IMR-90 (cell line): ENCODE measurements around the gene ADD1. TPM values are rescaled to one million over a fixed set of nuclear protein-coding genes. Genes with fewer than 3 reads are reported as not detected.

Experiments
- ATAC-seq: fragments of 200-7000 bp; cut with Tn5 transposase; 2 replicates; pipeline ENCODE4 v1.9.1; 2020; ENCODE audit warnings: low read depth, mild to moderate bottlenecking, moderate library complexity
- BruUV-seq: library from RNA; stranded (reverse); fragments of 400-500 nt; replicated peaks from 2 replicates; lab custom pipeline; 2021; lab: Mats Ljungman, UMichigan
- CTCF ChIA-PET: fragments of 300-600 bp; formaldehyde crosslinking; extraction: SDS; loops from one replicate; lab custom pipeline; 2021; ENCODE audit warnings: antibody characterized with exemption; lab: Yijun Ruan, JAX
- POLR2A ChIA-PET: fragments of 300-600 bp; sonication (Branson Sonifier 250); formaldehyde crosslinking; loops from one replicate; lab custom pipeline; 2022; ENCODE audit warnings: antibody characterized with exemption; ENCODE audit not compliant: unreplicated experiment; lab: Charles Lee
- DNase-seq: peaks from one replicate; pipeline ENCODE4 v3.0.0; 2013
- H2AFZ ChIP-seq: replicated peaks from 2 replicates; pipeline ENCODE3; 2013; ENCODE audit warnings: low read length, mild to moderate bottlenecking; ENCODE audit not compliant: poor library complexity
- H2AK5ac ChIP-seq: 2 replicates; pipeline ENCODE4 v1.6.1; 2013; ENCODE audit warnings: low read depth, low read length, inconsistent platforms
- H2AK9ac ChIP-seq: replicated peaks from 2 replicates; pipeline ENCODE3; 2013; ENCODE audit warnings: mild to moderate bottlenecking, low read depth, low read length, moderate library complexity; ENCODE audit not compliant: poor library complexity
- H2BK120ac ChIP-seq: 2 replicates; pipeline ENCODE4 v1.6.1; 2013; ENCODE audit warnings: low read depth, low read length, inconsistent platforms
- H2BK15ac ChIP-seq: 3 replicates; pipeline ENCODE4 v1.6.1; 2013; ENCODE audit warnings: low read depth, low read length, inconsistent platforms
- H2BK20ac ChIP-seq: 2 replicates; pipeline ENCODE4 v1.6.1; 2013; ENCODE audit warnings: low read depth, mild to moderate bottlenecking, inconsistent platforms, low read length, moderate library complexity
- H2BK5ac ChIP-seq: 2 replicates; pipeline ENCODE4 v1.6.1; 2013; ENCODE audit warnings: mild to moderate bottlenecking, low read depth, low read length, inconsistent platforms; ENCODE audit not compliant: poor library complexity, severe bottlenecking
- H3K14ac ChIP-seq: replicated peaks from 2 replicates; pipeline ENCODE4 v1.6.1; 2013; ENCODE audit warnings: low read depth, low read length, inconsistent platforms
- H3K18ac ChIP-seq: 2 replicates; pipeline ENCODE4 v1.6.1; 2013; ENCODE audit warnings: low read depth, low read length, control low read depth
- H3K23ac ChIP-seq: 2 replicates; pipeline ENCODE4 v1.6.1; 2013; ENCODE audit warnings: low read depth, low read length, inconsistent platforms
- H3K27ac ChIP-seq: 2 replicates; pipeline ENCODE4 v1.5.1; 2013; ENCODE audit warnings: mild to moderate bottlenecking, control low read depth, low read length; ENCODE audit not compliant: insufficient read depth
- H3K27me3 ChIP-seq: 2 replicates; pipeline ENCODE4 v1.6.1; 2013; ENCODE audit warnings: low read length; ENCODE audit not compliant: control insufficient read depth, insufficient read depth
- H3K36me3 ChIP-seq: 2 replicates; pipeline ENCODE4 v1.6.1; 2013; ENCODE audit warnings: low read length, mixed read lengths; ENCODE audit not compliant: control insufficient read depth, insufficient read depth
- H3K4ac ChIP-seq: 2 replicates; pipeline ENCODE4 v1.6.1; 2013; ENCODE audit warnings: low read depth, low read length, inconsistent platforms
- H3K4me1 ChIP-seq: 2 replicates; pipeline ENCODE4 v1.6.1; 2013; ENCODE audit warnings: low read length, mixed read lengths; ENCODE audit not compliant: control insufficient read depth, insufficient read depth
- H3K4me2 ChIP-seq: 2 replicates; pipeline ENCODE4 v1.6.1; 2013; ENCODE audit warnings: low read depth, mild to moderate bottlenecking, control low read depth, low read length, moderate library complexity
- H3K4me3 ChIP-seq: 2 replicates; pipeline ENCODE4 v1.5.1; 2013; ENCODE audit warnings: low read depth, mild to moderate bottlenecking, control low read depth, low read length, moderate library complexity; ENCODE audit not compliant: insufficient read depth
- H3K56ac ChIP-seq: 2 replicates; pipeline ENCODE4 v1.6.1; 2013; ENCODE audit warnings: low read length, inconsistent platforms; ENCODE audit not compliant: insufficient read depth; ENCODE audit errors: extremely low read depth
- H3K79me1 ChIP-seq, 2 experiments: 2 replicates each; pipeline ENCODE4 v1.6.1; 2013; ENCODE audit warnings: low read length in 2 of 2, inconsistent platforms in 1 of 2, low read depth in 1 of 2
- H3K9ac ChIP-seq: 2 replicates; pipeline ENCODE4 v1.6.1; 2013; ENCODE audit warnings: low read depth, low read length, control low read depth
- H3K9me1 ChIP-seq: 2 replicates; pipeline ENCODE4 v1.6.1; 2013; ENCODE audit warnings: low read length, inconsistent platforms; ENCODE audit not compliant: insufficient read depth
- H3K9me3 ChIP-seq: 2 replicates; pipeline ENCODE4 v1.6.1; 2013; ENCODE audit warnings: low read length; ENCODE audit not compliant: control insufficient read depth, insufficient read depth
- H4K20me1 ChIP-seq: 2 replicates; pipeline ENCODE4 v1.6.1; 2013; ENCODE audit warnings: low read length, inconsistent platforms; ENCODE audit not compliant: insufficient read depth
- H4K5ac ChIP-seq: 2 replicates; pipeline ENCODE4 v1.6.1; 2013; ENCODE audit warnings: mild to moderate bottlenecking, low read depth, low read length, control low read depth
- H4K8ac ChIP-seq, 2 experiments: 2 replicates each; pipeline ENCODE4 v1.6.1; 2013; ENCODE audit warnings: low read depth in 2 of 2, low read length in 2 of 2, control low read depth in 1 of 2, inconsistent platforms in 1 of 2
- H4K91ac ChIP-seq: 2 replicates; pipeline ENCODE4 v1.6.1; 2013; ENCODE audit warnings: low read depth, low read length, inconsistent platforms; ENCODE audit not compliant: insufficient read depth
- CTCF ChIP-seq: conservative IDR thresholded peaks from 2 replicates; pipeline ENCODE4 v1.5.1; 2012; ENCODE audit warnings: mild to moderate bottlenecking, low read depth, low read length, improper control_type of control experiment
- MAFK ChIP-seq: IDR thresholded peaks from 2 replicates; pipeline ENCODE4 v1.6.1; 2012; ENCODE audit warnings: low read depth, low read length, improper control_type of control experiment
- RAD21 ChIP-seq: IDR thresholded peaks from 2 replicates; pipeline ENCODE4 v1.6.1; 2012; ENCODE audit warnings: low read length, improper control_type of control experiment
- RCOR1 ChIP-seq: IDR thresholded peaks from 2 replicates; pipeline ENCODE4 v1.6.1; 2012; ENCODE audit warnings: mild to moderate bottlenecking, low read length, improper control_type of control experiment; ENCODE audit not compliant: insufficient replicate concordance
- SMC3 ChIP-seq: fragments of 150-350 bp; IDR thresholded peaks from 2 replicates; pipeline ENCODE4 v1.6.1; 2016; ENCODE audit warnings: low read depth, mild to moderate bottlenecking, antibody characterized with exemption, low read length, moderate library complexity
- WGBS, 2 experiments: methylation state at CpG; one replicate each; pipeline versions ENCODE4 v1.1.5 to v1.1.7; 2013; ENCODE audit warnings: missing lambda C conversion rate in 2 of 2; ENCODE audit not compliant: insufficient read length in 1 of 2; ENCODE audit errors: extremely low coverage in 2 of 2; 5-methylcytosine and 5-hydroxymethylcytosine counted together
- dilution Hi-C: fragments of 300-500 bp; cut with HindIII; formaldehyde crosslinking; loops from one replicate; pipeline ENCODE4 v1.14.3; 2018; ENCODE audit warnings: low sequenced_read_pairs; ENCODE audit not compliant: unreplicated experiment
- in situ Hi-C: fragments of 300-500 bp; cut with MboI; formaldehyde crosslinking; loops from 3 replicates; pipeline ENCODE4 v1.14.3; 2019; ENCODE audit warnings: low sequenced_read_pairs, inconsistent platforms, mixed read lengths
- intact Hi-C: fragments of 100-400 bp; cut with micrococcal nuclease; formaldehyde crosslinking; loops from 2 replicates; pipeline ENCODE4 v1.10.0; 2022
- polyA plus RNA-seq, 3 experiments: library from polyadenylated mRNA; depleted of rRNA; stranded (reverse); fragments of >200 nt; gene quantifications; 2 replicates each; pipeline ENCODE4 v1.2.3, GENCODE V29; 2012; ENCODE audit warnings: low replicate concordance in 1 of 3
- total RNA-seq: library from RNA; depleted of rRNA; stranded (reverse); fragments of >200 nt; gene quantifications from 2 replicates; pipeline ENCODE4 v1.2.3, GENCODE V29; 2012

Gene ADD1
- total and polyA plus RNA-seq, 2 of the 4 experiments (the other 2 are of a cell fraction), result 122 to 215 TPM

GRCh38 chr4:2913168-2913567, 69.5 kb downstream of the ADD1 start:
- peaks cover 67% of the 10 kb centered on the region for H3K36me3 ChIP-seq
- H4K8ac ChIP-seq, result no peak overlapping the region
- no peak overlapping the region for H2AFZ ChIP-seq
- no peak overlapping the region for H3K18ac ChIP-seq
- WGBS, 2 experiments, result 100% methylated on average over 4 of the region's 6 CpGs; no CpG with 5 or more reads in 1 of the 2 experiments
- H4K5ac ChIP-seq, result no peak overlapping the region
- no peak overlapping the region for H2BK20ac ChIP-seq
- H3K9me3 ChIP-seq, result no peaks in the 10 kb centered on the region
- DNase-seq (no peak), ATAC-seq (no peak)
- no peak overlapping the region for H3K27ac ChIP-seq
- H3K4ac ChIP-seq, result no peak overlapping the region
- H2BK15ac ChIP-seq, result no peak overlapping the region
- no peak overlapping the region for H4K91ac ChIP-seq
- H2BK120ac ChIP-seq, result no peak overlapping the region
- TF ChIP-seq RAD21 (no peak), RCOR1 (no peak), MAFK (no peak), CTCF (no peak), SMC3 (no peak)
- H3K27me3 ChIP-seq, result no peaks in the 10 kb centered on the region
- H3K4me3 ChIP-seq, result no peak overlapping the region
- ChIA-PET POLR2A (no interaction called here), CTCF (no interaction called here)
- no peaks in the 10 kb centered on the region for H3K4me1 ChIP-seq
- H3K56ac ChIP-seq, result no peak overlapping the region
- dilution Hi-C loops (no loop called here), intact Hi-C loops (no loop called here), in situ Hi-C loops (no loop called here)
- H2AK5ac ChIP-seq, result no peak overlapping the region
- H3K79me1 ChIP-seq, result peaks cover 5 to 58% of the 10 kb centered on the region in 2 experiments
- peak overlapping the region; percentile 79 for H2AK9ac ChIP-seq
- H3K9ac ChIP-seq, result no peak overlapping the region
- H2BK5ac ChIP-seq, result no peak overlapping the region
- no peak overlapping the region for H3K4me2 ChIP-seq
- peaks cover 7% of the 10 kb centered on the region for H3K9me1 ChIP-seq
- H3K23ac ChIP-seq, result no peak overlapping the region
- H4K20me1 ChIP-seq, result no peaks in the 10 kb centered on the region
- no peak overlapping the region for H3K14ac ChIP-seq
- no TSS peak for BruUV-seq
